Stimulated activated CD4-positive, alpha-beta T cell treated with anti-CD3 and anti-CD28 coated beads, Interleukin-2, amount 100 ng/mL, for 48 hours (primary cell): Measurements from ENCODE around the gene AURKA.
"Not testable (repeated sequence)": the region's sequence is repeated elsewhere in the genome, so short reads cannot be mapped to it uniquely, and the experiment has no call there.

ENCODE experiments used
- DNase-seq, 2 donors: peaks; one replicate each; pipeline ENCODE4 v3.0.0-alpha.2; 2020

The AURKA gene

GRCh38 chr20:56420940-56421688, 29.1 kb upstream of the AURKA start:
- no peak for DNase-seq

- DNase-seq, result no peak
Measured at GRCh38 chr20:56420028-56420427, 28.0 kb upstream of the AURKA start.

- DNase-seq, result no peak
Measured at GRCh38 chr20:56418385-56418861, 26.4 kb upstream of the AURKA start.

- DNase-seq, result no peak
Measured at GRCh38 chr20:56417911-56418310, 25.9 kb upstream of the AURKA start.

- no peak for DNase-seq
Measured at GRCh38 chr20:56417402-56417801, 25.4 kb upstream of the AURKA start.

GRCh38 chr20:56414842-56415765, 23.1 kb upstream of the AURKA start:
- DNase-seq, result peak in 1 of 2 donors; percentile 51

- DNase-seq, result no peak
Measured at GRCh38 chr20:56412949-56413348, 20.9 kb upstream of the AURKA start.

GRCh38 chr20:56412473-56412790, 20.4 kb upstream of the AURKA start:
- DNase-seq, result no peak

- no peak for DNase-seq
Measured at GRCh38 chr20:56411759-56412472, 19.9 kb upstream of the AURKA start, which contains the start of gene CASS4. Gene CASS4, plus strand, starts transcription at chr20:56412260. Its CDS starts 199 bp downstream, at chr20:56412459.

GRCh38 chr20:56411287-56411686, 19.3 kb upstream of the AURKA start:
- not testable (repeated sequence) for DNase-seq

GRCh38 chr20:56409956-56410355, 17.9 kb upstream of the AURKA start:
- no peak for DNase-seq

- no peak for DNase-seq
Measured at GRCh38 chr20:56409521-56409920, 17.5 kb upstream of the AURKA start.

- DNase-seq, result no peak
Measured at GRCh38 chr20:56406910-56407309, 14.9 kb upstream of the AURKA start.

GRCh38 chr20:56405356-56405755, 13.3 kb upstream of the AURKA start:
- DNase-seq, result not testable (repeated sequence)

- DNase-seq, result no peak
Measured at GRCh38 chr20:56403465-56403864, 11.4 kb upstream of the AURKA start.

GRCh38 chr20:56400001-56400640, 8.1 kb upstream of the AURKA start:
- DNase-seq, result peak; percentile 59 to 70

GRCh38 chr20:56395166-56395565, 3.2 kb upstream of the AURKA start:
- no peak for DNase-seq

GRCh38 chr20:56393653-56394052, 1.6 kb upstream of the AURKA start:
- DNase-seq, result no peak

- no peak for DNase-seq
Measured at GRCh38 chr20:56392881-56393482, 967 bp upstream of the AURKA start.

GRCh38 chr20:56391596-56392131, 351 bp downstream of the AURKA start:
- DNase-seq, result no peak

- no peak for DNase-seq
Measured at GRCh38 chr20:56391037-56391436, 978 bp downstream of the AURKA start.

- not testable (repeated sequence) for DNase-seq
Measured at GRCh38 chr20:56390396-56390795, 1.6 kb downstream of the AURKA start.
